Activated B cell treated with CpG ODN at 0.5 μM for 24 hours (primary cell): ENCODE data around the gene BCL11B. TPM values are rescaled to one million over a fixed set of nuclear protein-coding genes. Genes with fewer than 3 reads are reported as not detected.

Experiments
- ATAC-seq: fragments of 200-7000 bp; cut with Tn5 transposase; one replicate; pipeline ENCODE4 v1.10.0; 2021; ENCODE audit warnings: low read depth, mild to moderate bottlenecking, moderate library complexity
- CTCF ChIA-PET: fragments of 350-600 bp; sonication (Branson Sonifier 250); formaldehyde crosslinking; loops from one replicate; lab custom pipeline; 2021; ENCODE audit warnings: antibody characterized with exemption; lab: Charles Lee
- POLR2A ChIA-PET: fragments of 350-600 bp; sonication (Branson Sonifier 250); formaldehyde crosslinking; loops from one replicate; lab custom pipeline; 2021; ENCODE audit warnings: antibody characterized with exemption; lab: Charles Lee
- DNase-seq: peaks from one replicate; pipeline ENCODE4 v3.0.0; 2022
- H3K27ac Mint-ChIP-seq: one replicate; pipeline ENCODE4 v1.8.0; 2020; ENCODE audit warnings: mixed read lengths
- H3K27me3 Mint-ChIP-seq: one replicate; pipeline ENCODE4 v1.8.0; 2021; ENCODE audit warnings: mixed read lengths
- H3K36me3 Mint-ChIP-seq: one replicate; pipeline ENCODE4 v1.8.0; 2021; ENCODE audit warnings: low read depth, mixed read lengths
- H3K4me1 Mint-ChIP-seq: one replicate; pipeline ENCODE4 v1.8.0; 2021; ENCODE audit warnings: mixed read lengths
- H3K4me3 Mint-ChIP-seq: one replicate; pipeline ENCODE4 v1.8.0; 2020; ENCODE audit warnings: mild to moderate bottlenecking, mixed read lengths
- H3K9me3 Mint-ChIP-seq: one replicate; pipeline ENCODE4 v1.8.0; 2020; ENCODE audit warnings: mixed read lengths
- CTCF ChIP-seq: fragments of 200-600 bp; IDR thresholded peaks from one replicate; pipeline ENCODE4 v1.8.0; 2022; ENCODE audit warnings: antibody characterized with exemption, mild to moderate bottlenecking
- intact Hi-C: fragments of 100-400 bp; cut with micrococcal nuclease; formaldehyde crosslinking; loops from one replicate; pipeline ENCODE4 v1.15.1; 2024
- total RNA-seq: library from RNA; stranded (reverse); gene quantifications from 2 replicates; pipeline ENCODE4 v1.2.3, GENCODE V29; 2022

BCL11B gene
- total RNA-seq, 1 donor from 2014 or later, result 0.13 TPM

GRCh38 chr14:99213101-99213500 lies 58.9 kb downstream of the BCL11B start:
- intact Hi-C loops, result no loop called here
- H3K27me3 Mint-ChIP-seq, result no peaks in the 10 kb centered on the region
- ATAC-seq (no peak), DNase-seq (no peak)
- H3K9me3 Mint-ChIP-seq, result no peaks in the 10 kb centered on the region
- POLR2A ChIA-PET, result no interaction called here
- H3K4me3 Mint-ChIP-seq, result no peak overlapping the region
- no peak overlapping the region for H3K27ac Mint-ChIP-seq
- CTCF ChIA-PET, result interaction anchor here (0.6 kb wide), 1 partner anchor 1302 kb away, joined by 3 read pairs; no protein-coding TSS in a partner anchor
- H3K4me1 Mint-ChIP-seq, result no peaks in the 10 kb centered on the region
- no peak for TF ChIP-seq CTCF
- H3K36me3 Mint-ChIP-seq, result no peaks in the 10 kb centered on the region

- no peaks in the 10 kb centered on the region for H3K9me3 Mint-ChIP-seq
- CTCF ChIA-PET, result no interaction called here
- DNase-seq (no peak), ATAC-seq (no peak)
- no peaks in the 10 kb centered on the region for H3K36me3 Mint-ChIP-seq
- H3K27ac Mint-ChIP-seq, result no peak overlapping the region
- POLR2A ChIA-PET, result no interaction called here
- H3K4me1 Mint-ChIP-seq, result no peaks in the 10 kb centered on the region
- no peak overlapping the region for H3K4me3 Mint-ChIP-seq
- no peaks in the 10 kb centered on the region for H3K27me3 Mint-ChIP-seq
- intact Hi-C loops, result no loop called here
- no peak for TF ChIP-seq CTCF
These were observed 59.4 kb downstream of the BCL11B start for GRCh38 chr14:99212646-99213045.

GRCh38 chr14:99212199-99212598 lies 59.8 kb downstream of the BCL11B start:
- H3K27ac Mint-ChIP-seq, result no peak overlapping the region
- H3K4me3 Mint-ChIP-seq, result no peak overlapping the region
- no peak for TF ChIP-seq CTCF
- CTCF ChIA-PET, result no interaction called here
- ATAC-seq (no peak), DNase-seq (no peak)
- no peaks in the 10 kb centered on the region for H3K36me3 Mint-ChIP-seq
- intact Hi-C loops, result no loop called here
- H3K4me1 Mint-ChIP-seq, result no peaks in the 10 kb centered on the region
- POLR2A ChIA-PET, result no interaction called here
- H3K9me3 Mint-ChIP-seq, result no peaks in the 10 kb centered on the region
- H3K27me3 Mint-ChIP-seq, result no peaks in the 10 kb centered on the region

GRCh38 chr14:99211410-99211809 lies 60.6 kb downstream of the BCL11B start:
- CTCF ChIA-PET, result no interaction called here
- Mint-ChIP-seq H3K4me3 (no peak overlapping the region), H3K27me3 (no peaks in the 10 kb centered on the region), H3K4me1 (no peaks in the 10 kb centered on the region), H3K27ac (no peak overlapping the region), H3K36me3 (no peaks in the 10 kb centered on the region), H3K9me3 (no peaks in the 10 kb centered on the region)
- TF ChIP-seq CTCF, result no peak
- ATAC-seq (no peak), DNase-seq (no peak)
- intact Hi-C loops, result no loop called here
- POLR2A ChIA-PET, result no interaction called here

GRCh38 chr14:99210333-99210732 lies 61.7 kb downstream of the BCL11B start:
- H3K4me1 Mint-ChIP-seq, result no peaks in the 10 kb centered on the region
- DNase-seq (no peak), ATAC-seq (no peak)
- POLR2A ChIA-PET, result no interaction called here
- H3K36me3 Mint-ChIP-seq, result no peaks in the 10 kb centered on the region
- TF ChIP-seq CTCF, result no peak
- CTCF ChIA-PET, result no interaction called here
- no peaks in the 10 kb centered on the region for H3K9me3 Mint-ChIP-seq
- intact Hi-C loops, result no loop called here
- H3K27ac Mint-ChIP-seq, result no peak overlapping the region
- H3K4me3 Mint-ChIP-seq, result no peak overlapping the region
- H3K27me3 Mint-ChIP-seq, result no peaks in the 10 kb centered on the region
